ENCODE results near the gene HNRNPK.
A peak's percentile ranks its signal among the peaks of the same experiment; 100 is the strongest.

HNRNPK gene

DNA sequence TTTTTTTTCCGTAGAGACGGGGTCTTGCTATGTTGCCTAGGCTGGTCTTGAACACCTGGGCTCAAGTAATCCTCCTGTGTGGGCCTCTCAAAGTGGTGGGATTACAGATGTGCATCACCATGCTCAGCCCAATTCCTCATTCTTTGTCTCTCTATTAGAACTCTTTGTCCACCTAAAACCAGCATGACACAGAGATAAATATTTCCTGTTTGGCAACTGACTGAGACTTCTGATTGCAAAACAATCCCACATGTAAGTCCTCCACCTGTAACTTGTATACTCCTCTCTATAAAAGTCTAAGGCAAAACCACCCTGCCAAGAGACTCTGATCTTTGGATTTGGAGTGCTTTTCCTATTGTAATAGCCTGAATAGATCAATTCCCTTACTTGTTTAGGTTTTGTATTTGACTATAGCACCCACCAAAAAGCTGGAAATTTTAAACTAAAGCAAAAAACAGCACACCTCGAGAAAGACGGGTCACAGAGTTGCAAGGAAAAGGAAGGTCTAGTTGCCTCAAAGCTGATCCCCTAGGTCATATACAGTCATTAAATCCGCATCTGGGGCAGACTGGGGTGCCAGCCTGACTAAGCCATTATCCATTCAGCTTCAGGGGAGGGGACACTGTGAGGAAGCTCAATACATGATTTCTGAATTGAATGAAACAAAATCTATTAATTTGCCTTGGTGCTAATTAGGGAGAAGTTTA is 45.3 kb downstream of the HNRNPK start:
- DNase-seq (ENCODE audit: low read depth, low spot score): no peak

DNA sequence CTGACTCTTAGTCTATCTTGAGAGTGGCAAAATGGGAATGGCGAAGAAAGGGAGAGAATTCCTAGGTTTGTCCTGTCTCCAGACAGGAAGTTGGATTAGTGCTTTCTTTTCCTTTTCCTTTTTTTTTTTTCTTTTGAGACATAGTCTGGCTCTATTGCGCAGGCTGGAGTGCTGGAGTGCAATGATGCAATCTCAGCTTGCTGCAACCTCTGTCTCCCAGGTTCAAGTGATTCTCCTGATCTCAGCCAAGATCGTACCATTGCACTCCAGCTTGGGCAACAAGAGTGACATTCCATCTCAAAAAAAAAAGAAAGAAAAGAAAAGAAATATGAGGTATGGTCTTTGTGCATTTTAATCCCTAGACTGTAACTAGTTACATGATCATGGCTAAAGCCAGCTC is 46.2 kb downstream of the HNRNPK start:
- no peak for DNase-seq (ENCODE audit: low read depth, low spot score)

DNA sequence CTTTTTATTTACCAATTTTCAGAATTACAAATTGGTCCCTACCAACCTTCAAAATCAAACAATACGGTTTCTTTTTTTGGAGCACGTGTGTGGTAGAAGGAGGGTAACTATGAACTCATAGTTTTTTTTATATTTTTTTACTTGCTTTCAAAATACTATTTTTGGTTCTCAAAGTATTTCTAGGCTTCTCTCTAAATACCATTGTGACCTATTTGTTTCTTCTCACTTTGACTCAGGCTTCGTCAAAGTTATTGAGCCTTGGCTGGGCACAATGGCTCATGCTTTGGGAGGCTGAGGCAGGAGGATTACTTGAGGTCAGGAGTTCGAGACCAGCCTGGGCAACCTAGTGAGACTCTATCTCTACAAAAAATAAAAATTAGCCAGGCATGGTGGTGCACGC is 47.2 kb downstream of the HNRNPK start:
- no peak for DNase-seq (ENCODE audit: low read depth, low spot score)

DNA sequence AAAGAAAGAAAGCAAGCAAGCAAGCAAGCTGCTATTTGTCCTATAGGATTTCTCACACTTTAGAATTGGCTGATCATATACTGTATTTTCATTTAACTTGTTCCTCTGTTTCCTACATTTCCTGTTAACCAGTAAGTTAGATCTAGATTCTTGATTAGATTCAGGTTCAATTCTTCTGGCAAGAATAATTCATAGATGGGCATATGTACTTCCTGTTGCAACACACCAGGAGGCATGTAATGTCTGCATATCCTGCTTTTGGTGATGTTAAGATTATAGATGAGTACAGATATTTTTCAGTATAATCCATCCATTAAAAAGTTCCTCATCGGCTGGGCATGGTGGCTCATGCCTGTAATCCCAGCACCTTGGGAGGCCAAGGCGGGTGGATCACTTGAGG is 48.0 kb downstream of the HNRNPK start:
- DNase-seq (ENCODE audit: low read depth, low spot score): no peak

DNA sequence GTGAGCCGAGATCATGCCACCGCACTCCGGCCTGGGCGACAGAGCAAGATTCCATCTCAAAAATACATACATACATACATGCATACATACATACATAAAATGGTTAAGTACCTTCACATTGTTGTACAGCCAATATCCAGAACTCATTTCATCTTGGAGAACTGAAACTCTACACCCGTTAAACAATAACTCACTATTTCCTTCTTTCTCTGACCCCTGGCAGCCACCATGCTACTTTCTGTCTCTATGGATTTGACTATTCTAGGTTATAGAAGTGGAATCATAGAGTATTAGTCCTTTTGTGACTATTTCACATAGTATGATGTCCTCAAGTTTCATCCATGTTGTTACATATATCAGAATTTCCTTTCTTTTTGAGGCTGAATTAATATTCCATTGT is 49.1 kb downstream of the HNRNPK start:
- no peak for DNase-seq (ENCODE audit: low read depth, low spot score)

DNA sequence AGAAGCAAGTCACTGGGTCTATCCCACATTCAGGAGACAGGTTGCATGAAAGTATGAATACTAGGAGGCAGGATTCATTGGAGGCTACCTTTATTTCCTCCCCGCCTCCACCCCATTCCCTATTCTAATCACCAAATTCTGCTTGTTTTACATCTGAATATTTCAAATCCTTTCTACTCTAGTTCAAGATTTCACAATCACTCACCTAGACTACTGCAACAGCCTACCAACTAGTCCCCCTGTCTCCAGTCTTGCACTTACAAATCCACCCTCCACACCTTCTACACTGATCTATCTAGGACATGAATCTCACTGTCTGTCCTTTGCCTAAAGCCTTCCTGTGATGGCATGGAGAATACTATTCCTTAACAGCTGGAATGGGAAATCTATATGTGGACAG is 52.4 kb downstream of the HNRNPK start:
- no peak for DNase-seq (ENCODE audit: low read depth, low spot score)

DNA sequence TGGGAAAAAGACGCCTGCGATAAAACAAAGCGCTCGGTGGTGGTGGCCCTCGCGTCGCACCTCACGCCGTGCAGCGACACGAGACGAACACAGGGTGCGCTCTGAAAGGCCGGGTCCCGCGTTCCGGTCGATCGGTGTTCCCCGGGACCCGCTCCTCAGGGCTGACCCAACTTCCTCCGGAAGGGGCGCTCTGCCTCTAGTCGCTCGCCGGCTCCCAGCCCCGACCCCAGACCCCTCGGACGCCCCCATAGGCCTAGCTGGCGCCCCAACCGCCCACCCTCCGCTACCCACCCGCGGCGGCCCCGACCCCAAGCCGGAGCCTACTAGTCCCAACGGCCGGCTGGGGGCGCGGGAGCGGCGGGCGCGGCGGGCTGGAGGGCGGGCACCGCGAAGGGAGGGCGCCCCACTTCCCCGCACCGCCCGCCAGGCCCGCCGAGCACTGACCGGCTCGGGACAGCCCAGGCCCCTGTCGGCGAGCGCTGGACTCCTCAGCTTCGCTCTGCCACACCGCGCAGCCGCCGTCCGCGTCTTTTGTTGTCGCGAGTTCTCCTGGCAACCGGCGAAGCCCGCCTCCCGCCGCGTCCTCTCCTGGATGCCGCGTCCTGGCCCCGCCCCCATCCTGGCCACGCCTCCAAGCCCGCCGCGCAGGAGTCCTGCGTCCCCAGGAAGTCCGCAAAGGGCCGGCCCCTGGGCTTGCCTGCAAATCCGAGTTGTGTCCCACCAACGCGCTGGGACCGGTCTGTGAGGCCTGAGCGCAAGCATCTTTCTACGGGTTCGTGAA is 58.9 kb downstream of the HNRNPK start, which contains the start of gene KIF27:
Gene KIF27, minus strand, starts transcription at position 506 of the 781 bp plus-strand sequence. CDS start 5,841 bp downstream, outside the sequence.
- DNase-seq (ENCODE audit: low read depth, low spot score): peak; percentile 90

DNA sequence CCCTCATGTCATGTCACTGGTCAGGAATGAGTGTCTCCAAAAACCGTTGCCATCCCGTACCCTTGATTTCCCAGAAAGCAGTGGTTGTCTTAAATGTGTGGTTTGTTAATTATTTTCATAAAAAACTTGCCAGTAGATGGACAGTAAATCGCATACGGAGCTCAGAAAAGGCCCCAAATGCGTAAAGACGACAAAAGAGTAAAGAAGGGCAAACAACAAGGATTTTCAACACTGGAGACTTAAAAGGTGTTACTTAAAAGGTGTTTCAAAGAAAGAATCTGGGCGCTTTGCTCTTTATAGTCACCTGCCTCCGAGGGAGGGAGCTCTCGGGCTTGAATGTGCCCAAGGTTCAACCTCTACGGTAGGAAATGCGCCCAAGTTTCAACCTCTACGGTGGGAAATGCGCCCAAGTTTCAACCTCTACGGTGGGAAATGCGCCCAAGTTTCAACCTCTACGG is 59.5 kb downstream of the HNRNPK start:
- no peak for DNase-seq (ENCODE audit: low read depth, low spot score)

DNA sequence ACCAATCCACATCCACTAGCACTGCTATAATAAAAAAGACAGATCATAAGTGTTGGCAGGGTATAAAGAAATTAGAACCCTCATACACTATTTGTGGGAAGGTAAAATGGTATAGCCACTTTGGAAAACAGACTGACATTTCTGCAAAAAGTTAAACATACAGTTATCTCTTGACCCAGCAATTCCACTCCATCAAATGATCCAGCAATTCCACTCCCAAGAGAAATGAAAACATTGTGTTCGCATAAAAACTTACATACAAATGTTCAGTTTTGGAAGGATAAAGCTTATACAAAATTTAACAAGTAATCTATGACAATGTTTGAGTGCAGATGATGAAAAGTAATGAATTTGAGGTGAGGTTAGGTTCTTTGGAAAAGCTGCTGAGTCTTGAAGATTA is 60.9 kb downstream of the HNRNPK start:
- DNase-seq (ENCODE audit: low read depth, low spot score): no peak

Data from brain pericyte (primary cell).